Pancreas (tissue), 10 donors: ENCODE data around the gene CHST8. TPM values are rescaled to one million over a fixed set of nuclear protein-coding genes. Genes with fewer than 3 reads are reported as not detected.

Source experiments
- ATAC-seq, 4 donors: fragments of 200-7000 bp; cut with Tn5 transposase; one replicate each; pipeline versions ENCODE4 v1.8.0 to v1.9.1; 2020; ENCODE audit warnings: mild to moderate bottlenecking in 4 of 4, moderate library complexity in 4 of 4
- DNase-seq, 6 donors: peaks; one replicate each; pipeline ENCODE4 v3.0.0-alpha.2; 2020
- FAIRE-seq: peaks from 2 replicates; lab custom pipeline; 2012; peaks lifted over from hg19 to GRCh38; lab: Jason Lieb, UNC
- H3K27ac ChIP-seq, 4 donors: fragments of 200-600 bp; sonication (generic); 1 replicate in 3 of 4; 2 replicates in 1 of 4; pipeline versions ENCODE4 v1.5.0 to v1.8.0; 2020
- H3K27me3 ChIP-seq, 4 donors: fragments of 200-600 bp; one replicate each; pipeline ENCODE4 v1.8.0; 2021
- H3K36me3 ChIP-seq, 3 donors: fragments of 200-600 bp; sonication (generic) in 1 of 3; one replicate each; pipeline versions ENCODE4 v1.5.0 to v1.8.0; 2020 to 2021
- H3K4me1 ChIP-seq, 3 donors: fragments of 200-600 bp; one replicate each; pipeline ENCODE4 v1.8.0; 2021
- H3K4me3 ChIP-seq, 4 donors: fragments of 200-600 bp; sonication (generic) in 2 of 4; one replicate each; pipeline versions ENCODE4 v1.5.0 to v1.8.0; 2020 to 2021
- H3K9me3 ChIP-seq, 4 donors: fragments of 200-600 bp; one replicate each; pipeline ENCODE4 v1.8.0; 2021
- WGBS, 2 donors: extraction: QIAGEN DNeasy Blood & Tissue Kit; methylation state at CpG; one replicate each; pipeline ENCODE4 v1.1.7; 2013; 5-methylcytosine and 5-hydroxymethylcytosine counted together
- intact Hi-C, 3 donors: fragments of 100-400 bp; cut with DNase I; formaldehyde crosslinking; loops; one replicate each; pipeline versions ENCODE4 v1.11.1 to v1.14.2; 2022
- polyA plus RNA-seq, 2 donors: library from polyadenylated mRNA; stranded (reverse); fragments of 200-250 nt; gene quantifications; one replicate each; pipeline ENCODE4 v1.2.3, GENCODE V29; 2013
- total RNA-seq, 6 donors: library from RNA; stranded (reverse); fragmentation: NEBNext Ultra II Directional in 4 of 6; extraction: Animal tissue kit (Norgen Biotek cat#: 25700) in 4 of 6; gene quantifications; one replicate each; pipeline versions ENCODE4 v1.2.1 to v1.2.4, GENCODE V29; 2021 to 2023
- TF ChIP-seq, protein P1 (sequence below), 4 donors: fragments of 200-600 bp; sonication (generic) in 3 of 4; IDR thresholded peaks; one replicate each; pipeline versions ENCODE4 v1.5.0 to v1.8.0; 2021; ENCODE audit warnings: antibody characterized with exemption in 4 of 4
- donor health status: healthy with polysubstance abuse.
- donor health status: DM: no; HTN: no; CAD: no; lungs with moderate emphysema.
- donor health status: DM: no; HTN: no; CAD: no.
- donor health status: control.
- donor health status: control.
- donor health status: Bipolar disorder and iron deficiency.
- donor health status: DM: yes; HTN: yes; CAD: no.
- donor health status: DM: no; HTN: no; CAD: no.
- donor health status: DM: no; HTN: no; CAD: no.
- donor health status: DM: yes; HTN: yes; CAD: no.

Gene CHST8
- total and polyA plus RNA-seq, 8 donors, result 0.41 to 3.6 (median 0.89) TPM

DNA sequence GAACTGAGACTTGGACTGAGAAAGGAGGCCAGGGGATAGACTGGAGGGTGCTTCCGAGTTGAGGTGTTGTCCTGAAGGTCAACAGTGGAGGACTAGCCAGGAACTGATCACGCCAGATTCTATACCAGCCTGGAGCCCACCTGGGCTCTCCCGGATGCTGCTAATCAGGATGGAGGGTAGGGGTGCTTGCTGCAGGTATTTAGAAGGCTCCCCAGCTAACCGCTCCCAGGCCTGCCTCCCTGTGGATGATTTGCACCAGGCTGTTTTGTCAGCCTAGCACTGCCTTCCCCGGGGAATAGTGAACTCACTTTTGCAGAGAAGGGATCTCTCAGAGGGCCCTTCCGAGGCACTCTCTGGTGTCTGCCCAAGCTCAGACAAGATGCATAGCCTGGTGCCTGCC is 114.4 kb downstream of the CHST8 start:
- no peaks in the 10 kb centered on the region for H3K36me3 ChIP-seq
- 35 to 65% methylated on average over 6 of the region's 6 CpGs for WGBS, 2 donors
- FAIRE-seq (no peak), ATAC-seq (no peak), DNase-seq (no peak)
- TF ChIP-seq, protein P1, sequence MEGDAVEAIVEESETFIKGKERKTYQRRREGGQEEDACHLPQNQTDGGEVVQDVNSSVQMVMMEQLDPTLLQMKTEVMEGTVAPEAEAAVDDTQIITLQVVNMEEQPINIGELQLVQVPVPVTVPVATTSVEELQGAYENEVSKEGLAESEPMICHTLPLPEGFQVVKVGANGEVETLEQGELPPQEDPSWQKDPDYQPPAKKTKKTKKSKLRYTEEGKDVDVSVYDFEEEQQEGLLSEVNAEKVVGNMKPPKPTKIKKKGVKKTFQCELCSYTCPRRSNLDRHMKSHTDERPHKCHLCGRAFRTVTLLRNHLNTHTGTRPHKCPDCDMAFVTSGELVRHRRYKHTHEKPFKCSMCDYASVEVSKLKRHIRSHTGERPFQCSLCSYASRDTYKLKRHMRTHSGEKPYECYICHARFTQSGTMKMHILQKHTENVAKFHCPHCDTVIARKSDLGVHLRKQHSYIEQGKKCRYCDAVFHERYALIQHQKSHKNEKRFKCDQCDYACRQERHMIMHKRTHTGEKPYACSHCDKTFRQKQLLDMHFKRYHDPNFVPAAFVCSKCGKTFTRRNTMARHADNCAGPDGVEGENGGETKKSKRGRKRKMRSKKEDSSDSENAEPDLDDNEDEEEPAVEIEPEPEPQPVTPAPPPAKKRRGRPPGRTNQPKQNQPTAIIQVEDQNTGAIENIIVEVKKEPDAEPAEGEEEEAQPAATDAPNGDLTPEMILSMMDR (IDR thresholded peaks at IDR 0.05), result no peak
- intact Hi-C loops, result no loop called here
- H3K4me3 ChIP-seq, result no peak overlapping the region
- no peaks in the 10 kb centered on the region for H3K27me3 ChIP-seq
- H3K4me1 ChIP-seq, result no peaks in the 10 kb centered on the region
- H3K9me3 ChIP-seq, result no peaks in the 10 kb centered on the region
- no peak overlapping the region for H3K27ac ChIP-seq

DNA sequence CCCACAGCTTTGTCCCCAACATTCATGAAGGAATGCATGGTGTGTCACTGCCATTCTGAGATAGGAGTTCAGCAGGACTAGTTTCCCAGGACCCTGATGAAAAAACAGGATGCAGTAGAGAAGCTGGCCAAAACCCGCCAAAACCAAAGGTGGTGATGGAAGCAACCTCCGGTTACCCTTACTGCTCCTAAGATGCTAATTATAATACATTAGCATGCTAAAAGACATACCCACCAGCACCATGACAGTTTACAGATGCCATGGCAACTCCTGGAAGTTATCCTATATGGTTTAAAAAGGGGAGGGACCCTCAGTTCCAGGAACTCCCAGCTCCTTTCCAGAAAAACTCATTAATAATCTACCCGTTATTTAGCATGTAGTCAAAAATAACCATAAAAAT is 115.0 kb downstream of the CHST8 start:
- H3K36me3 ChIP-seq, result no peaks in the 10 kb centered on the region
- intact Hi-C loops, result no loop called here
- DNase-seq, result no peak
- no peak overlapping the region for H3K27ac ChIP-seq
- WGBS, 2 donors, result 35 to 47% methylated on average over 3 of the region's 3 CpGs
- TF ChIP-seq, protein P1 (IDR thresholded peaks at IDR 0.05), result no peak
- H3K27me3 ChIP-seq, result no peaks in the 10 kb centered on the region
- H3K4me1 ChIP-seq, result no peaks in the 10 kb centered on the region
- no peaks in the 10 kb centered on the region for H3K9me3 ChIP-seq
- no peak for ATAC-seq
- no peak overlapping the region for H3K4me3 ChIP-seq
- no peak for FAIRE-seq

DNA sequence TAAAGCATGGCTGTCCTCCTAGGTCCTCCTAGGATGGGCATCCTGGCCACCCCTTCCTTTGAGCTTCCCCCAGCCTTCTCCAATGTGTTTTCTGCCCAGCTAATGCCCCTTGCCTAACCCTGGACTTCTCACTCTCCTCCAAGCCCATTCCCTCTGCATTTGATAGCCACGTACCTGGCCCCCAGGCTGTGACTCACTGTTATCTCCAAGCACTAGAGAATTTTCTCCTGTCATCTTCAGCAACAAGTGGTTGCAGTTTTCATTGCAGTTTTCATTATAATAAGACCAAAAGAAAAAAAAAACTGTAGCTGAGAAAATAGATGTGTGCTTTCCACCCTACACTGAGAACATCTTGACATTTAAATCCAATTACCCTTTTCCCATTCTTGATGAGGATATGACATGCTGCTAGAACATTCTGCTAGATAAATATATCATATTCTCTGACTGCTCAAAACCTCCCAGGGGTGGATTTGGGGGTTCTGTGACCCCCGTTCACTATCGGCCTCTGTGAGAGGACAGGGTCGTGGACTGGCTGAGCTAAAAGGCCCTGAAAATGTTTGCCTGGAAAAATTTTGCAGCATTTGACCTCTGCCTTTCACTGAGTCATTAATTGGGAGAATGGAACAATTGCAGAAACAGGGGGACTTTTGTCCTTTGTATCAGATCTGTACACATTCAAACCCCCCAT is 116.1 kb downstream of the CHST8 start:
- Histone ChIP-seq H3K9me3 (no peaks in the 10 kb centered on the region), H3K27ac (no peak overlapping the region), H3K4me3 (no peak overlapping the region), H3K36me3 (no peaks in the 10 kb centered on the region), H3K27me3 (no peaks in the 10 kb centered on the region), H3K4me1 (no peaks in the 10 kb centered on the region)
- TF ChIP-seq, protein P1 (IDR thresholded peaks at IDR 0.05), result no peak
- no peak for ATAC-seq
- intact Hi-C loops, result no loop called here
- 44 to 65% methylated on average over 4 of the region's 4 CpGs for WGBS, 2 donors
- DNase-seq, result no peak
- no peak for FAIRE-seq

DNA sequence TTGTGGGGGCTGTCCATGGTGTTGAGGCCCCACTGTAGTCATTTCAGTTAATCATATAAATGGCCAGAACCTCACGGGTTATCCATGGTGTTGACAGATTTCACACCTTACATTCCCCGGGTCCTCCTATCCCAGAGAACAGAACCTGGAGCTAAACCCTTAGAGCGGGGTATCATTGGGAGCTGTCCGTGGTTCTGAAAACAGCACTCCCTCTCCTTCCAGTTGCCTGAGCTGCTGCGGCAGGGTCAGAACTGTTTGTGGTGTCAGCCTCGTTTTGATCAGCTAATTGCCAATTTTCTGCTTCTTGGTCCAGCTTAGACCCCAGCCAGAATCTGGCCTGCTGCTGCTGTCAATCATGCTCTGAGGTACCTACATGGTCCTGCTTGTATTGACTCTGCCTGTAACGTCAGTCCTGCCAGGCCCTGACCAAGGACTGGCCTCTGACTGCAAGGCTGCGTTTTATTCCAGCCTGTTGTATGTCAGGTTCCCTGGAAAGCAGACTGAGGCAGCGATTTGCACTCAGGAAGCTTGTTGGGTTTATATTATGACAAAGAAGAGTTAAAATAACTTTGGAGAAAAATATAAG is 119.2 kb downstream of the CHST8 start:
- intact Hi-C loops, result loop anchor here in 1 of 3 donors (10.0 kb wide), 1 partner anchor 306 kb away; no protein-coding TSS in a partner anchor
- ATAC-seq (peak in 2 of 4 donors; percentile 62 to 81), FAIRE-seq (no peak), DNase-seq (peak in 3 of 6 donors; percentile 12 to 42 (median 23))
- TF ChIP-seq, protein P1 (IDR thresholded peaks at IDR 0.05), result no peak
- no peaks in the 10 kb centered on the region for H3K9me3 ChIP-seq
- 15 to 18% methylated on average over 9 of the region's 9 CpGs for WGBS, 2 donors
- H3K36me3 ChIP-seq, result no peaks in the 10 kb centered on the region
- no peaks in the 10 kb centered on the region for H3K27me3 ChIP-seq
- no peaks in the 10 kb centered on the region for H3K4me1 ChIP-seq
- no peak overlapping the region for H3K4me3 ChIP-seq
- no peak overlapping the region for H3K27ac ChIP-seq

DNA sequence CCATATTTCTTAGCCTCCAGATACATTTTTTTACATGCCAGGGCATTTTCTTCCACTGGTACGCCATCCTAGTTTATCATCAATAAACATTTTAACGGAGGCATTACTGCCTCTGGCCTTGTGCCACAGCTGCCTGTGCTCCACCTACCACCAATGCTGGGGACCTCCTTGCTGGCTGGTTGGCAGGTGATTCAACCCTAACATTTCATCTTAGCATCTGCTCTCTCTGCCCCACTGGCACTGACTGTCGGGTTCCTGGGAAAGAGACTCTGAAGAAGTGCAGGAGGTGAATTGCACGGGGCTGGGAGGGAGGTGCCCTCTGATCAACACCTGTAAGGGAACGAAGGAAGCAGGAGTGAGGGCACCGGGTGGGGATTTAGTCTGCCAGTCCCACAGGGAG is 123.5 kb downstream of the CHST8 start:
- 36 to 47% methylated on average over 6 of the region's 6 CpGs for WGBS, 2 donors
- no peaks in the 10 kb centered on the region for H3K36me3 ChIP-seq
- H3K4me3 ChIP-seq, result no peak overlapping the region
- DNase-seq (no peak), ATAC-seq (no peak), FAIRE-seq (no peak)
- H3K27ac ChIP-seq, result no peak overlapping the region
- H3K4me1 ChIP-seq, result no peaks in the 10 kb centered on the region
- no peaks in the 10 kb centered on the region for H3K9me3 ChIP-seq
- intact Hi-C loops, result loop anchor here in 1 of 3 donors (10.0 kb wide), 1 partner anchor 310 kb away; no protein-coding TSS in a partner anchor
- TF ChIP-seq, protein P1 (IDR thresholded peaks at IDR 0.05), result no peak
- H3K27me3 ChIP-seq, result no peaks in the 10 kb centered on the region
